ENCODE results near the gene SRD5A3.
"Not testable (repeated sequence)": the region's sequence is repeated elsewhere in the genome, so short reads cannot be mapped to it uniquely, and the experiment has no call there.

SRD5A3 gene

DNA sequence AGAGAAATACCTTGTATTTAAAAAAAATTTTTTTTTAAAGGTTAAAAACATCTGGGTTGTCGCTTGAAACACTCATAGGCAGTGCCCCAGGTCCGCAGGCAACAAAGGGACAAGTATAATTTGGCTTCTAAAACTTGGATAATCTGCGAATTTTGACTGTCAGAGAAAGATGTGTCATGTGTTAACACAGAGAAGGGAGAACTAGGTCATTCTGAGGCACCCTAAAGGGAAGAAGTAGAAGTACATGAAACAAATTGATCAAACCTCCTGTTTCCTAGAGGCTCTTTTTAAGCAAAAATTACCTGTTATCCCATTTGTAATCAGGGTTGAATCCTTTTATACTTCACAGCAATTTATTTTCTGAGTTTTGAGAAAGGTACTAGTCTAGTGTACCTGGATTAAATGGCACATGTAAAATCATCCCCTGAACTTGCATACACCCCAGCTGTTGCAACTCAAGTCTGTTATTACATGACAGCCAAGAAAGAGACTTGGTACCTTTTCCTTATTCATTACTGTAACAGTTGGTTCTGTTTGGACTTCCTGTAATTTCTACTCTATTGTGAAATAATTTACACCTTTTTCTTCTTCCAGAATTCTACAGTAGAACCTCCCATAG, 1.7 kb downstream of the SRD5A3 start:
- no peak for DNase-seq

DNA sequence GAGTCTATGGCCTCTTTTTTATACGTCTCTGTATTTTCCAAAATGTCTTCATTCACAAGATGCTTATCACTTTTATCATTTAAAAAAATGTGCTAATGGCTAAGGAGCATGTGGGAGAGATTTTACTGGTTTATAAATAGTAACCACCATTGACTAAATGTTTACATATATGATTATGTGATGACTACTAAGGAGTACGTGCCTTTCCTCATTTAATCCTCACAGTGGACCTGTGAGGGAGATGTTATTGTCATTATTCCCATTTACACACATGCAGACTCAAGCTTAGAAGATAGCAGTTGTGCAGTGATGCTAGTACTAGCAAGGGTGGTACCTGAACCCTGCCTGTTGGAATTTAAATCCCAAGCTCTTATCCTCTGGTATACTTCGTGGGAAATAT, 2.4 kb downstream of the SRD5A3 start:
- no peak for DNase-seq

DNA sequence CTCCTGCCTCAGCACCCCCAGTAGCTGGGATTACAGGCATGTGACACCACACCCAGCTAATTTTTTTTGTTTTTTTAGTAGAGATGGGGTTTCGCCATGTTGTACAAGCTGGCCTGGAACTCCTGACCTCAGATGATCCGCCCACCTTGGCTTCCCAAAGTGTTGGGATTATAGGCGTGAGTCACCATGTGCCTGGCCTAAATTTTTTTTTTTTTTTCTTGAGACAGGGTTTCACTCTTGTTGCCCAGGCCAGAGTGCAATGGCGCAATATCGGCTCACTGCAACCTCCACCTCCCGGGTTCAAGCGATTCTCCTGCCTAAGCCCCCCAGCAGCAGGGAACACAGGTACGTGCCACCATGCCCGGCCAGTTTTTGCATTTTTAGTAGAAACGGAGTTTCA, 4.8 kb downstream of the SRD5A3 start:
- DNase-seq: not testable (repeated sequence)

DNA sequence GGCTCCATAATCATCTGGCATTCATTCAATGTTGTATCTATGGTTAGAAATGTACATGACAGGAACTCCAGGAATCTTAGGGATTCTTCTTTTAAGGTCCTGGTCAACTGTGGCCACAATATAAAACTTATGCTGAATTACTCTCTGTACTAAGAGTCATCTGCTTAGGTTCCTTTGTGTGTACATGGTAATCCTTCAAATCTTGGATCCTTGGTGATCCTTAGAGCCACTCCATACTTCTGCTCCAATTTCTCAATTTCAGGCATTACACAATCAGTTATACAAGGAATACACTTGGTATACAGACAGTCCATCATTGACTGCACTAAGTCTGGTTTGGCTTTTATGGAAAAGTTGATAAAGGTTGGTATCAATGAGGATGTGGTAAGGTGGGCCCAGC, 5.8 kb downstream of the SRD5A3 start:
- DNase-seq: no peak

DNA sequence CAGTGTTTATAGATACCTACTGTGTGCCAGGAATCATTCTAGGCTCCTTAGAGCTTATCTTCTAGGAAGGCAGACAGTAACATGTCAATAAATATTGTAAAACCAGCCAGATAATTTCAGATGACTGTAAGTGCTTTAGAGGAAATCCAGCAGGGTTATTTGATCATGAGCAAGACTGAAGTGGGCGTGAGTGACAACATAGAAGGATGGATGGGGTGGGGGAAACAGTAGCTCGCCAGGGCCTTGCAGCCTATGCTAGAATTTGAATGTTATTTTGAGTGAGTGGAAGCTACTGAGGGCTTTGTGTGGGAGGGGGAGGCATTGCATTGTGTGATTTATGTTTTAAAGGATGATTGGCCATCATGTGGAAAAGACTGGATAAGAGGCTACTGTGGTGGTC, 6.7 kb downstream of the SRD5A3 start:
- no peak for DNase-seq

DNA sequence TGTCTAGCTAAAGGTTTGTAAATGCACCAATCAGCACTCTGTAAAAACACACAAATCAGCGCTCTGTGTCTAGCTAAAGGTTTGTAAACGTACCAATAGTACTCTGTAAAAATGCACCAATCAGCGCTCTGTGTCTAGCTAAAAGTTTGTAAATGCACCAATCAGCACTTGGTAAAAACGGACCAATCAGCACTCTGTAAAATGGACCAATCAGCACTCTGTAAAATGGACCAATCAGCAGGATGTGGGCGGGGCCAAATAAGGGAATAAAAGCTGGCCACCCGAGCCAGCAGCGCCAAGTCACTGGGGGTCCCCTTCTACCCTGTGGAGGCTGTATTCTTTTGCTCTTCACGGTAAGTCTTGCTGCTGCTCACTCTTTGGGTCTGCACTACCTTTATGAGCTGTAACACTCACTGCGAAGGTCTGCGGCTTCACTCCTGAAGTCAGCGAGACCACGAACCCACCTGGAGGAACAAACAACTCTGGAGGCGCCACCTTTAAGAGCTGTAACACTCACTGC, 7.2 kb downstream of the SRD5A3 start:
- DNase-seq: not testable (repeated sequence)

DNA sequence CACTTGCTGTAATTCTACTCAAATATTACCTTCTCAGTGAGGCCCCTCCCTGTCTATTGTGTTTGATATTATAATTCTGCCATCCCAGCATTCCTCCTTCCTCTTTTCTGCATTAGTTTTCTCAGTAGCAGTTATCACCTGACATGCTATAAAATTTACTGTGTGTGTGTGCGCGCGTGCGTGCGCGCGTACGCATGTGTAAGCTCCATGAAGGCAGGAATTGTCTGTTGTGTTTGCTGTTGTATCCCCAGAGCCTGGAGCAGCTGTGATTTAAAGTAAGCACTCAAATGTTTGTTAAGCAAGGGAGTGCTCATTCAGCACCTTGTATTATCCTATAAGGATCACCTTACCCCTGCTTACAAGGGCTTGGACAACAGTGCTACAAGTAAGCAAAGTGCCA, 8.6 kb downstream of the SRD5A3 start:
- no peak for DNase-seq

DNA sequence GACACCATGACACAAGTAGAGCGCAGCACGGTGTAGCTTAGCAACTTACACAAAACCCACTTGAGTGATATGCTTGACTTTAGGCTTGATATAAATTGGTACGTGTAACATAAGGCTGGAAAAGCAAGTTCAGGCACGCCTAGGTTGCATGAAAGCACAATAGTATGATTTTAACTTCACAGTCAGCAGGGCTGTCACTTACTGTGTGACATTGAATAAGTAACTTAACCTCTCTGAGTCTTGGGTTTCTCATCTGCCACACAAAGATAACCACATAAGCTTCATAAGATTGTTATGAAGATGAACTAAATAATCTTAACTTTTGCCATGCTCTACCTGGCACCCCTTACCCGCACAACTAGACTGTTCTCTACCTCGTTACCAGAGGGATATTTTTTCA, 9.5 kb downstream of the SRD5A3 start:
- no peak for DNase-seq

DNA sequence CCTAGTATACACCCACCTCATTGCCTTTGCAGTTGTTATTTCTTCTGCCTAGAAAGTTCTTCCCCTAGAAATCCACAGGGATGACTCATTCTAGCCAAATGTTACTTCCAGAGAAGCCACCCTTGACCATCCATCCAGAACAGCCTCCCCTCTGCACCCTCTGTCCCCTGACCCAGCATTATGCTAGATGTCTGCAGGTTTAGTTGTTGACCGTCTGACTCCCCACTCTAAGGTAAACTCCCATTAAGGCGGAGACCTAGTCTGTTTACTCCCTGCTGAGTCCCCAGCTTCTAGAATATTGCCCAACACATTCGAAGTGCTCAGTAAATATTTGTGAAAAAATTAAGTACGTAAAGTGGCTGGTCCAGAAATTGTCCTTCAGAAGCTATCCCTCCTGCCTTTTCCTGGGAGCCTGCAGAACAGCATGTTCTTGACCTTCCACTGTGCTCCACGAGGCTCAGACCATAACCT, 11.0 kb downstream of the SRD5A3 start:
- no peak for DNase-seq

DNA sequence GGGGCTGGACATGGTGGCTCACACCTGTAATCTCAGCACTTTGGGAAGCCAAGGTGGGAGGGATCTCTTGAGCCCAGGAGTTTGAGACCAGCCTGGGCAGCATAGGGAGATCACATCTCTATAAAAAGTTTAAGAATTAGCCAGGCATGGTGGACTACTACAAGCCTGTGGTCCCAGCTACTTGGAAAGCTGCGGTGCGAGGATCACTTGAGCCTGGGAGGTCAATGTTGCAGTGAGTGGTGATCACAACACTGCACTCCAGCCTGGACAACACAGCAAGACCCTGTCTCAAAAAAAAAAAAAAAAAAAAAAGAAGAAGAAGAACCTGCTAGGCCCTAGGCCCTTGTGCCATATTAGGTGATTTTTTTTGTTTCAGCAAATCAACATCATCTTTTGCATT, 12.2 kb downstream of the SRD5A3 start:
- DNase-seq: no peak

DNA sequence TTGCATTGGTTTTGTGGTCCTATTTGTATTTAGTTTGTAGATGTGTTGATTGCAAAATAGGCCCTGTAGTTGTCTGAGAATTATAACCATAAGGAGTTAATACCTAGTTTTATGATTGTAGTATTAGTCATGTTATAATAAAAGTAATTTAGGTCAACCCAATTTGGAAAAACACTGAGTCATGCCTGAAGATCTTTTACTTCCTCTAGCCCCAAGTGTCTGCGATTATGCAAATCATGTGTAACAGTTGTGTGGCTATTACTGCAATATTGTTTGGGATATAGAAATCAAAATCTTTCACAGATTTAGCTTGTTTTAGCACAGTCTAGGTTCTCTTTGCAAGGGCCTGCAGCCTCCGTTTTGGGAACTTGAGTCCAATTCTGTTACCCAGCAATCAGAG, 12.6 kb downstream of the SRD5A3 start:
- no peak for DNase-seq

DNA sequence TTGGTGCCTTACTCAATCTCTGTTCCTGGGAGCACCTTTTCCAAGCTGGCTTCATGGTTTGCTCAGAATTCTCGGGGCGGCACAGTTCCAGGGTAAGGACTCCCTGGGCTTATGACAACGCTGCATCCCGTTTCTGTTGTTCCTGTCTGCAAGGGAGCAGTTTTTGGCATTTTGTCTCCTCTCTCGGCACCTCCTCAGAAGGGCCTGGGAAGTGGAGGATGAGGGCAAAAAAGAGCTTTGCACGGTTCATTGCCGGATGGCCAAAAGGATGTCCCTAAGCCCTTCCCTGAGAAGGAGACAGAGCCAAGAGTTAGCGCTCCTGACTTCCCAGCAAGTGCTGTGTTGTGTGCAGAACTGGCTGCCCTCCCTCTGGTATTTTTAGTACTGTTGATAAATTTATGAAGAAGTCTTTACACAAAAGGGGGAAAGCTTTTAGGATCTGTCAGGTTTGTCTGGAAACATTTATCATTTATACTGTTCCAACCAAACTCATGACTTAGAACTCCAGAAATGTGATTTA, 13.4 kb downstream of the SRD5A3 start:
- DNase-seq: no peak

DNA sequence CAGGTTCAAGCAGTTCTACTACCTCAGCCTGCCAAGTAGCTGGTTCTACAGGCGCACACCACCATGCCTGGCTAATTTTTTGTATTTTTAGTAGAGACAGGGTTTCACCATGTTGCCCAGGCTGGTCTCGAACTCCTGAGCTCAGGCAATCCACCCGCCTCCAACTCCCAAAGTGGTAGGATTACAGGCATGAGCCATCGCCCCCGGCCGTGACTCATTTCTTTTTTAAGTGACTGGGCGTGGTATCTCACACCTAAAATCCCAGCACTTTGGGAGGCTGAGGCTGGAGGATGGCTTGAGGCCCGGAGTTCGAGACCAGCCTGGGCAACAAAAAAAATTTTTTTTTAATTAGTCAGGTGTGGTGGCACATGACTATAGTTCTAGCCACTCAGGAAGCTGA, 16.9 kb downstream of the SRD5A3 start:
- peak; percentile 24 to 32 for DNase-seq

DNA sequence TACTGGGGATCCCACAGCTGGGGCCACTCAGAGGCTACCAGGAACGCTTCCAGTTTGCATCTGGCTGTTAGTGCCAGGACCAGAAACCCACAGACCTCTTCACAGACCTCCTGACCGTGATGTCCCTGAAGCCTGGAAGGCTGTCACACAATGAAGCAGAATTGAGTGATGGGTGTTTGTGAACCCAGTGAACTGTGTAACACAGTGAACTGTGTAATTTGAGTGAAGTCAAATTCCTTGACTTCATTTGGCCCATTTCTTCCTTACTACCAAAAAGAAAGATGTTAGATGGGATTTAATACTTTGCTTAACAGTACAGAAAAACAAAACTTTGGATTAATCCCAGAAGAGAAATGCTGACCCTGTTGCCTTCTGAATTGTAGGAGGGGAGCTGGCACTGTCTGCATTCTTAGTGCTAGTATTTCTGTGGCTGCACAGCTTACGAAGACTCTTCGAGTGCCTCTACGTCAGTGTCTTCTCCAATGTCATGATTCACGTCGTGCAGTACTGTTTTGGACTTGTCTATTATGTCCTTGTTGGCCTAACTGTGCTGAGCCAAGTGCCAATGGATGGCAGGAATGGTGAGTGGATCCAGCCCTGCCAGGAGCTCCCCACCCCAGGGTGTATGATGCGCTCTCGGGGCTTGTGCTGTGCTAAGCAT, 17.8 kb downstream of the SRD5A3 start:
- DNase-seq: no peak

DNA sequence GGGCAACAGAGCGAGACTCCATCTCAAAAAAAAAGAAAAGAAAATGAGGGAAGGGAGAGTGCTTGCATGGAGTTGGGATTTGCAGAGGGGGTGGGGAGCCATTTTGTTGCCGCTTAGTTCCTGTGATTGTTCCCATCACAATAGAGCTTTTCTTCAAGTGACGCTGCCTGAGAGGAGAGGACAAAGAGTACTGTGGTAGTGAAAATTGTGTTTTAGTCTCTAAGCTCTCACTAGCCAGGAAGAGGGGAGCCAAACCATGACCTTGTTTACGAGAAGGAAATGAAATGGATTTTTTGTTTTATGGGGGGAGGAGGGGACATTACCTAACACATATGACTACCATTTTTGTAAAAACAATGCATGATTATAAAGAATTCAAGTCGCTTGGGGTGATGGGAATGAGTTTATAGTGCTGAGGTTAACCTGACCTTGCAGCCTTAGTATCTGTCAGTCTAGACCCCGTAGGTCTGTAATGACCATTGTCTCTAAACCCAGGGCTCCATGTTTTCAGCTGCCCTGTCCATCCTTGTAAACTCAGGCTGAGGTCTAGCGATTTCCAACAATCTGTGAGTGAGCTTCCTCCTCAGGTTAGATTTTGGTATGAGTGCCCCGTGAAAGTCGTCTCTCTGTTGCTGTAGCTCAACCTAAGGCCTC, 18.8 kb downstream of the SRD5A3 start:
- DNase-seq: no peak

DNA sequence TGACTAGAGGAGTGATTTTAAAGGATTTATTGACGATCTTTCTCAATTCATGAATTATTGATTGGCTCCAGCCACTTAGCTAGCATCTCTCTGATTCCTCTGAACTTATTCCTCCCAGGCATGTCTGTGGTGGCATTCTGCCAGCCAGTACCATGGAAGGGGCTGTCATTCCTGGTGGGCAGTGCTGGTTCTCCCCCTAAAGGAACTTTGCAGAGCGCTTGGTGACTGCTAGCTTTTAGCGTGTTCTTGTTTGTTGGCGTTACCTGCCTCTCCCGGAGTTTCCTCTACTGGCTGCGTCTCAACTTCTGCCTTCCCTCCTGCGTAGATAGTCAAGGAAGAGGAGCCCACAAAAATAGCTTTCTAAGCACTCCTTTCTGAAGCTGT, 19.3 kb downstream of the SRD5A3 start:
- DNase-seq: no peak

DNA sequence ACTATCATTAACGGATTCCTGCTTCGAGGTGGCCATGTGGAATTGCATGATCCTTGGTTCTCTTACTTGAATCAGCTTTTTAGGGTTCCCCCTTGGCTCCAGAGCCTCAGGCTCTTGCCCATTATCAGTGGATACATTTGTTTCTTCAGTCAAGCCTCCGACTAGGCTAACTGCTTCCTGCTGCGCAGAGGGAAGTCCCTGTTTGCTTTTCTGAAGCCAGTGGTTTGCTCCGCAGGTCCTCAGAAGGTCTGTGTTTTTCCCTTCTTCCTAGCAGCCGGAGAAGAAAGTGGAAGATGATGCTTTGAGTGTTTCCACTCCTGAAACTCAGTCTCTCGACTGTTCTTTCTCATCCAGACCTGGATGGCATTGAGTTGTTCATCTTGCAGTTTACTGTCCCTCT, 20.6 kb downstream of the SRD5A3 start:
- no peak for DNase-seq

DNA sequence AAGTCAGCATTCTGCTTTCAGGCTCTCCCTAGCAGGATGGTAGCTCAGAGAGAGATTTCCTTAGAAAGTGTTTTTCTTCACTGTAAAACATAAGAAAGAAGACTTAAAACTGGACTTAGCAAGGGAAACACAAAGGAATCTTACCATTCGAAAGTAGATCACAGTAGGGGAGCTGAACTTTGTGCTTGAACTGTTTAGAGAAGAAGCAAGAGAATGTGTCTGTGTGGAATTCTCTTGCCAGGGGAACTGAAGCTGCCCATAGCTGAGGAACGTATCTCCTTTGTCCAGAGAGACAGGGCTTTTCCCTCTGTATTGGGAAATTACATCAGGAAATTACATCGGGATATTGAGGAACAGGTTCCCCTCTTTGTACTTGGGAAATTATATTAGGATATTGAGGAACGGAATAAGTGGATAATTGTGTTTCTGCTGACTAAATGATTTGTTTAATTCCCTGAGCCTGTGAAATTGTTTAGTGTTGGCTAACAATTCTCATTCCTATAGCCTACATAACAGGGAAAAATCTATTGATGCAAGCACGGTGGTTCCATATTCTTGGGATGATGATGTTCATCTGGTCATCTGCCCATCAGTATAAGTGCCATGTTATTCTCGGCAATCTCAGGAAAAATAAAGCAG, 21.2 kb downstream of the SRD5A3 start:
- no peak for DNase-seq

DNA sequence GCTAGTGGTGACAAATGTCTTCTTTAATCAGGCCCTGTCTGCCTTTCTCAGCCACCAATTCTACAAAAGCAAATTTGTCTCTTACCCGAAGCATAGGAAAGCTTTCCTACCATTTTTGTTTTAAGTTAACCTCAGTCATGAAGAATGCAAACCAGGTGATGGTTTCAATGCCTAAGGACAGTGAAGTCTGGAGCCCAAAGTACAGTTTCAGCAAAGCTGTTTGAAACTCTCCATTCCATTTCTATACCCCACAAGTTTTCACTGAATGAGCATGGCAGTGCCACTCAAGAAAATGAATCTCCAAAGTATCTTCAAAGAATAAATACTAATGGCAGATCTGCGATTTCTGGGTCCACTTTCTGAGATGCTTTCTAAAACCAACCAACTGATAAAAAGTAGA, 23.9 kb downstream of the SRD5A3 start:
- no peak for DNase-seq

DNA sequence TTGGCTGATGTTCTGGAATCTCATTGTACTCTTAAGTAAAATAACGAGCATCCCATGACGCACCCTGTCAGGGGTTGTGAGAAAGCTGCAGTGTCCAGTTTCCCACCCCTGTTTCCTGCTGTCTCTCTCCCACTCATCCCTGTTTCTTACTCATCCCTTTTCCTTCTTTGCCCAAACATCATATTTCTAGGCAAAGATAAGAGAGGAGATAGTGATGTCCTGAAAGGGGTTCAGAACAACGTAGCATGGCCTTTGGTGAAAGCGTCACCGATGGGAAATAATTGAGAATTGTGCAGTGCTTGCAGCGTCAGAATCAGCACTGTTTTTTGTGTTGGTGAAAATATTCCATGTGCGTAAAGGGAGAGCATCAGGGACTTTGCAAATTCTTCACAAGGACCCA, 26.2 kb downstream of the SRD5A3 start:
- DNase-seq: no peak

DNA sequence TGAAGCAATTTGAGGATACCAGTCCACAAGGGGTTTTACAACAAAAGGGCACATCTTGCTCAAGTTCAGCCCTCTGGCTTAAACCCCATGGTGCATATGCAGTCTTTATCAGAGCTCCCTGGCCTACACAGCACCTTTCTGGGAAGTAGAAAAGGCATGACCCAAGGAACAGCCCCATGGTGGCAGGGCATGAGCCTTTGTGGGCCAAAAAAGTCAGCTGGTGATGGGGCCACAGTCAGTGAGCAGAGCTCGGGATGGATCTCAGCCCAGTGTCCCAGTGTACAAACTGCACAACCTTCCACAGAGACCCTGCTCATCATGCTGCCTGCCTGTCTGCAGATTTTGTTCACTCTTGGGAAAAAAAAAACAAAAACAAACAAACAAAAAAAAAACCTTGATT, 27.4 kb downstream of the SRD5A3 start:
- no peak for DNase-seq

DNA sequence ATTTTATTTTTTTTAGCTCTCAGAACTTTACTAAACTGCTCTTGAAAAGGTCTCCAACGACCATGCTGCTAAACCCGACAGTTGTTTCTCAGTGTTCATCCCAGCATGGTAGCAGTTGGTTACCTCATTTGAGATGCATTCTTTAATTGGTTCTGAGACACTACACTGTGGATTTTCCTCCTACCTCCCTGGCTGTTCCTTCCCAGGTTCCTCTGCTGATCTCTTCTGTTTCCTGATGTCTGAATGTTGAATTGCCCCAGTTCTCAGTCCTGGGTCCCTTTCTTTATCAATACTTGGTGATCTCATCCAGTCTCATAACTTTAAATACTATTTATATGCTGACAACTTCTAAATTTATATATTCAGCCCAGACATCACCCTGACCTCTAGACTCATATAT, 30.7 kb downstream of the SRD5A3 start:
- DNase-seq: no peak

DNA sequence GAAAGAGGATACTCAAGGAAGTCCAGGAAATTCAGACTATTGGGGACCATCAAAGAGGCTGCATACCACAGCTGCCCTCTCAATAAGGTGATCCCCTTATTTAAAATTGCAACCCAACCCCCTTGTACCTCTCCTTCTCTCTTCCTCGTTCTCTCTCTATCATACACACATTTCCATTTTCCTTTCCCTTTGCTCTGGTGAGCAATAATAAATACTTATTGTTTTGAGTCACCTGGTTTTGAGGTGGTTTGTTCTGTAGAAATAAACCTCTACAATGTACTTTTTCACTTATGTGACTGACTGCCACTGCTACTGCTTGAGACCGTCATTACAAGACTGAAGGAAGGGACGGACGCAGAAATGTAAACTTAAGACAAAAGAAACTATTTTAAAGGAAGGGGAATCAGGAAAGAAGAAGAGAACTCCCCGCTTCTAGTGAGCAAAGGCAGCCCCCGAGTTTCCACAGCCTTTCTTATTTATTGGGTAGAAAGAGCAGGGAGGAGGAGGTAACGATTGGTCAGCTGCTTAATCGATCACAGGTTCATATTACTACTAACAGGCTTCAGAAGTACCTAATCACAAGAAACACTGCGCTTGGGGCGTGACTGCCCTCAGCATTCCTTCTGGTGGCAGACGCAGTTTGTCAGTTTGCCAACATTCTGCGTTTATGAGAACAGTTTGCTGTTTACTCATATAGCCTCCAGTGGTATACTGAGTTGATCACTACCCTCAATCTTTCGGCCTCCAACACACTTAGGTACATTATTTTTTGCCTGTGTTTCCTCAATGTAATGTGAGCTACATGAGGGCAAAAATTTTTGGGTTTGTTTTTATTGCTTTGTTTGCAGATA, 32.8 kb downstream of the SRD5A3 start:
- no peak for DNase-seq

Data from activated T-cell treated with anti-CD3 and anti-CD28 coated beads, Interleukin-2, amount 50 U/mL, for 48 hours (primary cell).